HepG2 (cell line): ENCODE results near the gene AJUBA. TPM values are rescaled to one million over a fixed set of nuclear protein-coding genes. Genes with fewer than 3 reads are reported as not detected.

Experiments used
- ATF5 ChIP-seq: sonication (generic); formaldehyde crosslinking; IDR thresholded peaks from 2 replicates; pipeline ENCODE4 v1.4.0; 2020; ENCODE audit warnings: mild to moderate bottlenecking, low read depth, missing genetic modification reagents
- BHLHE40 ChIP-seq: IDR thresholded peaks from 2 replicates; pipeline ENCODE4 v1.6.1; 2011; ENCODE audit warnings: low read length, improper control_type of control experiment
- ETS1 ChIP-seq: sonication (generic); formaldehyde crosslinking; IDR thresholded peaks from 2 replicates; pipeline ENCODE4 v1.4.0; 2020; ENCODE audit warnings: missing genetic modification reagents
- FOXA3 ChIP-seq: IDR thresholded peaks from 2 replicates; pipeline ENCODE4 v1.6.1; 2016; ENCODE audit warnings: missing genetic modification reagents, missing compliant biosample characterization
- IRF9 ChIP-seq: sonication (generic); formaldehyde crosslinking; IDR thresholded peaks from 2 replicates; pipeline ENCODE4 v1.8.0; 2022; ENCODE audit warnings: missing genetic modification reagents, mild to moderate bottlenecking, borderline replicate concordance
- LBX2 ChIP-seq: sonication (generic); formaldehyde crosslinking; IDR thresholded peaks from 2 replicates; pipeline ENCODE4 v1.5.0; 2020; ENCODE audit warnings: missing genetic modification reagents, mild to moderate bottlenecking, borderline replicate concordance
- NCOA1 ChIP-seq: sonication (generic); formaldehyde crosslinking; IDR thresholded peaks from 2 replicates; pipeline ENCODE4 v1.9.0; 2021; ENCODE audit warnings: missing genetic modification reagents
- NFYB ChIP-seq: sonication (generic); formaldehyde crosslinking; IDR thresholded peaks from 2 replicates; pipeline ENCODE4 v1.4.0; 2020; ENCODE audit warnings: missing genetic modification reagents
- PPARG ChIP-seq: conservative IDR thresholded peaks from 2 replicates; pipeline ENCODE4 v1.6.1; 2016; ENCODE audit warnings: missing biosample characterization, missing genetic modification reagents
- ZGPAT ChIP-seq: IDR thresholded peaks from 2 replicates; pipeline ENCODE4 v1.6.1; 2016; ENCODE audit warnings: mild to moderate bottlenecking
- ZNF350 ChIP-seq: sonication (generic); formaldehyde crosslinking; IDR thresholded peaks from 2 replicates; pipeline ENCODE4 v1.4.0; 2020; ENCODE audit warnings: mild to moderate bottlenecking, low read depth, missing genetic modification reagents, borderline replicate concordance
- ZNF878 ChIP-seq: sonication (generic); formaldehyde crosslinking; IDR thresholded peaks from 2 replicates; pipeline ENCODE4 v1.8.1; 2023; ENCODE audit warnings: mild to moderate bottlenecking, missing genetic modification reagents, moderate library complexity
- polyA plus RNA-seq, 8 experiments: library from polyadenylated mRNA; depleted of rRNA in 3 of 8; stranded (reverse) in 7 of 8; unstranded in 1 of 8; fragments of >200 nt; fragmentation: Illumina TruSeq in 4 of 8; extraction: Trizol in 4 of 8; gene quantifications; 2 replicates each; pipeline versions ENCODE4 v1.2.1 to v1.2.3, GENCODE V29; 2011 to 2016; ENCODE audit warnings: low read depth in 4 of 8, missing spikeins in 1 of 8, mixed read lengths in 1 of 8; ENCODE audit not compliant: insufficient read depth in 1 of 8
- total RNA-seq, 5 experiments: library from RNA; depleted of rRNA; stranded (reverse); fragments of >200 nt; fragmentation: Illumina TruSeq; extraction: Trizol; gene quantifications; 2 replicates each; pipeline ENCODE4 v1.2.3, GENCODE V29; 2016; ENCODE audit warnings: low read depth in 1 of 5

AJUBA gene
- total and polyA plus RNA-seq, 2 of the 13 experiments (the other 11 are each of a cell fraction or from before 2014, with no cell fraction given): 157 to 241 TPM

- TF ChIP-seq LBX2 (CRISPR knock-in tag) (no peak), BHLHE40 (no peak), NFYB (no peak), FOXA3 (no peak), PPARG (0 out of 2 replicates have a peak, but pooled peaks have one; percentile 22), IRF9 (CRISPR knock-in tag) (0 out of 2 replicates have a peak, but pooled peaks have one; percentile 35), NCOA1 (CRISPR knock-in tag) (no peak), ETS1 (CRISPR knock-in tag) (0 out of 2 replicates have a peak, but pooled peaks have one; percentile 46), ZNF350 (CRISPR knock-in tag) (peak; percentile 3; the same call in 1 of the 2 replicates), ZGPAT (CRISPR knock-in tag) (peak; percentile 28; the same call in 1 of the 2 replicates), ATF5 (CRISPR knock-in tag) (0 out of 2 replicates have a peak, but pooled peaks have one; percentile 40), ZNF878 (0 out of 2 replicates have a peak, but pooled peaks have one; percentile 44)
Measured at GRCh38 chr14:23013054-23013748, 30.9 kb upstream of the AJUBA start (continued).
